Vagina (tissue), 2 donors: ENCODE data around the gene KCNN1. TPM values are rescaled to one million over a fixed set of nuclear protein-coding genes. Genes with fewer than 3 reads are reported as not detected.

Experiments used
- DNase-seq, 2 donors: peaks; one replicate each; pipeline ENCODE4 v3.0.0-alpha.2; 2017; ENCODE audit errors: extremely low spot score in 2 of 2
- H3K27ac ChIP-seq: fragments of 200-600 bp; sonication (generic); one replicate; pipeline ENCODE4 v1.5.1; 2019
- H3K27me3 ChIP-seq: fragments of 200-600 bp; sonication (generic); one replicate; pipeline ENCODE4 v1.5.1; 2019
- H3K36me3 ChIP-seq, 2 donors: fragments of 200-600 bp; sonication (generic); one replicate each; pipeline ENCODE4 v1.5.1; 2017 to 2019
- H3K4me1 ChIP-seq: fragments of 200-600 bp; sonication (generic); one replicate; pipeline ENCODE4 v1.5.1; 2019
- H3K4me3 ChIP-seq, 2 donors: fragments of 200-600 bp; sonication (generic); 1 replicate in 1 of 2; 2 replicates in 1 of 2; pipeline ENCODE4 v1.5.1; 2016 to 2019
- H3K9me3 ChIP-seq: fragments of 200-600 bp; sonication (generic); one replicate; pipeline ENCODE4 v1.5.1; 2019
- CTCF ChIP-seq, 3 experiments: fragments of 450-650 bp in 2 of 3; fragments of 200-600 bp in 1 of 3; sonication (generic) in 1 of 3; IDR thresholded peaks; one replicate each; pipeline ENCODE4 v1.5.1; 2017 to 2019; ENCODE audit warnings: antibody characterized with exemption in 3 of 3, mild to moderate bottlenecking in 2 of 3, moderate library complexity in 2 of 3
- POLR2A ChIP-seq, 2 donors: fragments of 450-650 bp; IDR thresholded peaks; one replicate each; pipeline ENCODE4 v1.6.1; 2017; ENCODE audit warnings: antibody characterized with exemption in 2 of 2, mild to moderate bottlenecking in 2 of 2, moderate library complexity in 2 of 2
- POLR2AphosphoS5 ChIP-seq, 2 donors: sonication (generic); formaldehyde crosslinking; IDR thresholded peaks; one replicate each; pipeline ENCODE4 v1.9.0; 2017; ENCODE audit warnings: antibody characterized with exemption in 2 of 2, mild to moderate bottlenecking in 2 of 2, low read depth in 1 of 2; ENCODE audit not compliant: insufficient read depth in 1 of 2
- intact Hi-C: fragments of 100-400 bp; cut with DNase I; formaldehyde crosslinking; loops from one replicate; pipeline ENCODE4 v1.15.1; 2023
- small RNA-seq: library from RNA; depleted of rRNA; stranded (forward); fragments of <200 nt; gene quantifications from one replicate; pipeline ENCODE3, GENCODE V24; 2016
- total RNA-seq: library from RNA; depleted of rRNA; stranded (reverse); fragments of >200 nt; gene quantifications from one replicate; pipeline ENCODE4 v1.2.3, GENCODE V29; 2016

KCNN1 gene
- total RNA-seq, 1 donor from 2014 or later: 1.5 TPM

GRCh38 chr19:18046059-18046718 lies 79.3 kb downstream of the KCNN1 start:
- Histone ChIP-seq H3K27me3 (no peaks in the 10 kb centered on the region), H3K4me3 (no peak overlapping the region), H3K9me3 (no peaks in the 10 kb centered on the region), H3K27ac (peak overlapping the region; percentile 54), H3K4me1 (peaks cover 26% of the 10 kb centered on the region), H3K36me3 (no peaks in the 10 kb centered on the region)
- TF ChIP-seq CTCF (IDR thresholded peaks at IDR 0.05) (no peak), POLR2AphosphoS5 (IDR thresholded peaks at IDR 0.05; ENCODE audit: insufficient read depth in 1 of 2, low read depth in 1 of 2) (no peak), POLR2A (IDR thresholded peaks at IDR 0.05) (no peak)
- no peak for DNase-seq
- intact Hi-C loops: no loop called here

DNA sequence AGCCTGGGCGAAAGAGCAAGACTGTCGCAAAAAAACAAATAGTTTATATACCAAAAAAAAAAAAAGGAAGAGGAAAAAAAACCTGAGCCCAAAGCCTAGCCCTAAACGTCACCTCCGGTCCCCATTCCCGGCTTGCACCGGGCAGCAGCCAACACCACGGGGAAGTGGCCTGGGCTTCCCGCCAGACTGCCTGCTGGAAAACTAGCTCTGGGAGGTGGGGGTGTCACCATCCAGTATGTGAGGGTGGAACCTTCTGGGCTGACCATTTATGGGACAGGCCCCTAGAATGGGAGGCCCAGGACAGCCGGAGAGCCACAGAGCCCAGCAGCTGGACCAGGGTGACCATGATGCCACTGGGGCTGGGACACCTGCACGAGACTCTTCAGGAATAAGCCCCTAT lies 82.5 kb downstream of the KCNN1 start:
- TF ChIP-seq POLR2A (IDR thresholded peaks at IDR 0.05) (no peak), CTCF (IDR thresholded peaks at IDR 0.05) (no peak), POLR2AphosphoS5 (IDR thresholded peaks at IDR 0.05; ENCODE audit: insufficient read depth in 1 of 2, low read depth in 1 of 2) (peak; percentile 70 to 94)
- Histone ChIP-seq H3K27ac (peak overlapping the region; percentile 47), H3K36me3 (no peaks in the 10 kb centered on the region), H3K9me3 (no peaks in the 10 kb centered on the region), H3K4me1 (peaks cover 36% of the 10 kb centered on the region), H3K27me3 (no peaks in the 10 kb centered on the region), H3K4me3 (no peak overlapping the region)
- no peak for DNase-seq
- intact Hi-C loops: no loop called here

Small RNA genes lying within 50 kb of the gene (small RNA-seq; reads per million reads assigned to genes)
- gene RNA5SP468: not detected

Other genes starting within 250 kb of the KCNN1 start
- 30.2 TPM for gene MAP1S, start 247.6 kb upstream of the KCNN1 start, total RNA-seq
- gene FCHO1, start 215.6 kb upstream of the KCNN1 start, total RNA-seq: 12.3 TPM
- 1.5 TPM for gene B3GNT3, start 172.0 kb upstream of the KCNN1 start, total RNA-seq
- gene INSL3, start 145.6 kb upstream of the KCNN1 start, total RNA-seq: not detected
- 10.8 TPM for gene JAK3, start 119.1 kb upstream of the KCNN1 start, total RNA-seq
- gene RPL18A, start 107.2 kb upstream of the KCNN1 start, total RNA-seq: 1,768 TPM
- gene SLC5A5, start 95.2 kb upstream of the KCNN1 start, total RNA-seq: not detected
- 59.7 TPM for gene CCDC124, start 34.1 kb upstream of the KCNN1 start, total RNA-seq
- 54.5 TPM for gene ARRDC2, start 41.1 kb downstream of the KCNN1 start, total RNA-seq
- not detected for gene IL12RB1, start 119.8 kb downstream of the KCNN1 start, total RNA-seq
- gene MAST3, start 130.7 kb downstream of the KCNN1 start, total RNA-seq: 9.6 TPM
- gene PIK3R2, start 186.1 kb downstream of the KCNN1 start, total RNA-seq: 24.8 TPM
- 43.7 TPM for gene IFI30, start 206.7 kb downstream of the KCNN1 start, total RNA-seq
- 10.3 TPM for gene MPV17L2, start 226.1 kb downstream of the KCNN1 start, total RNA-seq
- gene RAB3A, start 236.9 kb downstream of the KCNN1 start, total RNA-seq: 5.6 TPM